ENCODE measurements around the gene PSMD11. TPM values are rescaled to one million over a fixed set of nuclear protein-coding genes. Genes with fewer than 3 reads are reported as not detected.

PSMD11 gene
- total RNA-seq, 4 donors from 2014 or later, result 10.8 to 89.3 (median 58.5) TPM

DNA sequence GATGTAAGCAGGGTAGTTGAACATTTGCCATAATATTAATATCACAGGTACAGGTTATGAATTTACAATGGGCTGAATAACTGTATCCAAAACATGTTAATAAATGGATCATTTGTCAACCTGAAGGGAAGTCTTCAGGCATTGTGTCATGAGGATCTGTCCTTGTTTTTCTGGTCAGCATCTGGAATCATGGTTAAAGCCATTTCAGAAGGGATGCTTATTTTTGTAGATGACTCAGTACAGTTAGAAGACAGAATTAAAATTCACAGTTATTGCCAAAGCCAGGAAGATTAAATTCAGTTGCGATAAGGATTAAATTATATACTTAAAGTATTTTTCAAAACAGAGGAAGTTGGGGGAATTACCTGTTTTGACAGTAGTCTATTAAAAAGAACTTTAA is 8.0 kb downstream of the PSMD11 start:
- Histone ChIP-seq H3K9me3 (no peaks in the 10 kb centered on the region), H3K4me3 (no peak overlapping the region), H3K27ac (no peak overlapping the region), H3K36me3 (no peaks in the 10 kb centered on the region), H3K27me3 (no peaks in the 10 kb centered on the region), H3K4me1 (no peaks in the 10 kb centered on the region)
- DNase-seq, result no peak
- TF ChIP-seq, protein P1, sequence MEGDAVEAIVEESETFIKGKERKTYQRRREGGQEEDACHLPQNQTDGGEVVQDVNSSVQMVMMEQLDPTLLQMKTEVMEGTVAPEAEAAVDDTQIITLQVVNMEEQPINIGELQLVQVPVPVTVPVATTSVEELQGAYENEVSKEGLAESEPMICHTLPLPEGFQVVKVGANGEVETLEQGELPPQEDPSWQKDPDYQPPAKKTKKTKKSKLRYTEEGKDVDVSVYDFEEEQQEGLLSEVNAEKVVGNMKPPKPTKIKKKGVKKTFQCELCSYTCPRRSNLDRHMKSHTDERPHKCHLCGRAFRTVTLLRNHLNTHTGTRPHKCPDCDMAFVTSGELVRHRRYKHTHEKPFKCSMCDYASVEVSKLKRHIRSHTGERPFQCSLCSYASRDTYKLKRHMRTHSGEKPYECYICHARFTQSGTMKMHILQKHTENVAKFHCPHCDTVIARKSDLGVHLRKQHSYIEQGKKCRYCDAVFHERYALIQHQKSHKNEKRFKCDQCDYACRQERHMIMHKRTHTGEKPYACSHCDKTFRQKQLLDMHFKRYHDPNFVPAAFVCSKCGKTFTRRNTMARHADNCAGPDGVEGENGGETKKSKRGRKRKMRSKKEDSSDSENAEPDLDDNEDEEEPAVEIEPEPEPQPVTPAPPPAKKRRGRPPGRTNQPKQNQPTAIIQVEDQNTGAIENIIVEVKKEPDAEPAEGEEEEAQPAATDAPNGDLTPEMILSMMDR (IDR thresholded peaks at IDR 0.05), result no peak
- no peak for TF ChIP-seq POLR2A (IDR thresholded peaks at IDR 0.05)
- intact Hi-C loops (cut with DNase I; ENCODE audit: low total_unique reads), result no loop called here

DNA sequence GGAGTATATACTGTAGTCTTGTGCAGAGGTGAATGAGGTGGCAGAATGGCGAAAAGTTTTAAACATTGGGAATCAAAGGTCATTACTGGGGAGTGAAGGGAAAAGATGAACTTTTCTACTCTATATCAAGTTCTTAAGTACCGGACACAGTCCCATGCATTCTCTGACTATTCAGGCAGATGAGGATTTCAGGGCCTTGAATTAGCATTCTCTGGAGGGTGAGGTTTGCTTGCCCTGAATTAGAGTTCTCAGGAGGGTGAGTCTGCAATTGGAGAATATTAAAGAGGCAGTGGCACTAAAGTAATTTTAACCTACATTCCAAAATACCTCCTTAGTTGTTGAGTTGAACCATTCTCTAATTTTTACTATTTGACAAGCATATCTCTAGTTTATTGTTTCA is 9.1 kb downstream of the PSMD11 start:
- Histone ChIP-seq H3K27ac (no peak overlapping the region), H3K36me3 (no peaks in the 10 kb centered on the region), H3K9me3 (no peaks in the 10 kb centered on the region), H3K27me3 (no peaks in the 10 kb centered on the region), H3K4me1 (no peaks in the 10 kb centered on the region), H3K4me3 (no peak overlapping the region)
- TF ChIP-seq, protein P1 (IDR thresholded peaks at IDR 0.05), result no peak
- no peak for TF ChIP-seq POLR2A (IDR thresholded peaks at IDR 0.05)
- intact Hi-C loops (cut with DNase I; ENCODE audit: low total_unique reads), result no loop called here
- DNase-seq, result no peak

DNA sequence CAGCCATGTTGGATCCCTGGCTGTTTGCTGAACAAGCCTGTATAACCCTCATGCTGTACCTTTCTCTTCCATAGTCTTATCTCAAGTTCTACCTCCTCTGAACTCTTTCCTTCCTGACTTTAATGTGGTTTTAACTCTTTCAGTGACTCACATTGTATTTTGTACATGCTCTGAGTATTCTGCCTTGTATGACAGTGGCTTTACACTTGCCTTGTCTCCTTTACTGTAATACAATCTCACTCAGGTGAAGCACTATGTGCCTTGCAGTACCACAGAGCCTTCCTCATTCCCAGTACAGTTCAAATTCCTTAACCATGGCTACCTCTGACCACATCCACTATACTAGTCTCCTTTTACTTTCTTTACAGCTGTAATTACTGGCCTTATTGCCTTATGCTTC is 14.1 kb downstream of the PSMD11 start:
- Histone ChIP-seq H3K27ac (no peak overlapping the region), H3K4me3 (no peak overlapping the region), H3K27me3 (no peaks in the 10 kb centered on the region), H3K9me3 (no peaks in the 10 kb centered on the region), H3K36me3 (no peaks in the 10 kb centered on the region), H3K4me1 (no peaks in the 10 kb centered on the region)
- no peak for DNase-seq
- intact Hi-C loops (cut with DNase I; ENCODE audit: low total_unique reads), result no loop called here
- TF ChIP-seq, protein P1 (IDR thresholded peaks at IDR 0.05), result no peak
- TF ChIP-seq POLR2A (IDR thresholded peaks at IDR 0.05), result no peak

DNA sequence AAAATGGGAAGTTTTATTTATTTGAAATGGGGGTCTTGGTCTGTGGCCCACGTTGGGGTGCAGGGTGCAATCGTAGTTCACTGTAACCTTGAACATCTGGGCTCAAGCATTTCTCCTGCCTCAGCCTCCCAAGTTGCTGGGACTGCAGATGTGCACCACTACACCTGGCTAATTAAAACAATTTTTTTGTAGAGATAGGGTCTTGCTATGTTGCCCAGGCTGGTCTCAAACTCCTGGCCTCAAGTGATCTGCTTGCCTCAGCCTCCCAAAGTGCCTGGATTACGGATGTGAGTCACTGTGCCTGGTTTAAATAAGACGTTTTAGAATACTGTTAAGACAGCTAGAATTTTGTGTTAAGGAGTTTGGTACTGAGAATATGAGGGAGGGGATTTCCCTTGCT is 15.7 kb downstream of the PSMD11 start:
- no peak overlapping the region for H3K4me3 ChIP-seq
- H3K36me3 ChIP-seq, result no peaks in the 10 kb centered on the region
- no peaks in the 10 kb centered on the region for H3K4me1 ChIP-seq
- no peak for DNase-seq
- H3K27me3 ChIP-seq, result no peaks in the 10 kb centered on the region
- intact Hi-C loops (cut with DNase I; ENCODE audit: low total_unique reads), result no loop called here
- no peak overlapping the region for H3K27ac ChIP-seq
- H3K9me3 ChIP-seq, result no peaks in the 10 kb centered on the region
- TF ChIP-seq, protein P1 (IDR thresholded peaks at IDR 0.05), result no peak
- no peak for TF ChIP-seq POLR2A (IDR thresholded peaks at IDR 0.05)

DNA sequence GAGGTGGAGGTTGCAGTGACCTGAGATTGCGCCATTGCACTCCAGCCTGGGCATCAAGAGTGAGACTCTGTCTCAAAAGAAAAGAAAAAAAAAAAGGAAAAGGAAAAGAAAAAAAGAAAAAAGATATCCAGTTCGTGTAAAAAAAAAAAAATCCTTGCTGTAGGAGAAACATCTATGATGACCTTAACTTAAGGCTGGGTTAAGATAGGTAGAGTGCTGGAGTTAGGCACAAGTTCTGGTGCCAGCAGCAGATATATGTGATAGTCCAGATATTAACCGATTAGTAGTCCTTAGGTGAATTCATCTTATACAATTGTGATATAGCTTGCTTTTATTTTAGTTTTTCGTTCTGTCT is 17.2 kb downstream of the PSMD11 start:
- intact Hi-C loops (cut with DNase I; ENCODE audit: low total_unique reads), result no loop called here
- DNase-seq, result no peak
- no peaks in the 10 kb centered on the region for H3K36me3 ChIP-seq
- no peak for TF ChIP-seq POLR2A (IDR thresholded peaks at IDR 0.05)
- TF ChIP-seq, protein P1 (IDR thresholded peaks at IDR 0.05), result no peak
- H3K4me3 ChIP-seq, result no peak overlapping the region
- no peaks in the 10 kb centered on the region for H3K9me3 ChIP-seq
- no peaks in the 10 kb centered on the region for H3K27me3 ChIP-seq
- H3K27ac ChIP-seq, result no peak overlapping the region
- H3K4me1 ChIP-seq, result no peaks in the 10 kb centered on the region

Data from uterus (tissue), 4 donors.